Activated gamma-delta T cell treated with Interleukin-2 at 50 U/mL for 16 hours (primary cell): ENCODE results near the gene NKG7.
A peak's percentile ranks its signal among the peaks of the same experiment; 100 is the strongest.

Experiments
- DNase-seq: peaks from one replicate; pipeline ENCODE4 v3.0.0-alpha.2; 2020

NKG7 gene

GRCh38 chr19:51357952-51358351 is 14.5 kb downstream of the NKG7 start:
- no peak for DNase-seq

GRCh38 chr19:51356159-51356801 is 16.2 kb downstream of the NKG7 start:
- no peak for DNase-seq

DNA sequence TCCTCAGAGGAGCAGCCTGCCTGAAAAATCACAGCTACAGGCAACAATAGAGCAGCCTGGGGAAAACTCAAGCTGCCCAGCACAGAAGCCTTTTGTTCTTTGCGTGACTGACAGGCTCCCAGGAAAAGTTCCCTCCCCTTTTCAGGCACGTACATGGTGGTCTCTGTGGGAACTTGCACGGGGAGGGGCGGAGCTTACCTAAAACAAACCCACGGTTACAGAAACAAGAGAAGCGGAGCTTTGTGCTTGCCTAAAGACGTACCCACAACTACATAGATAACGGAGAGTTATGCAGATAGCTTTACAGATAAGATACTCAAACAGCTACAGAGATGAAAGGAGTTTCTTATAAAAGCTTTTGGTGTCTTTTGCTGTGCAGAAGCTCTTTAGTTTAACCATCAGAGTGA is 17.7 kb downstream of the NKG7 start:
- DNase-seq: no peak

- no peak for DNase-seq
Measured at GRCh38 chr19:51354103-51354741, 18.2 kb downstream of the NKG7 start.

DNA sequence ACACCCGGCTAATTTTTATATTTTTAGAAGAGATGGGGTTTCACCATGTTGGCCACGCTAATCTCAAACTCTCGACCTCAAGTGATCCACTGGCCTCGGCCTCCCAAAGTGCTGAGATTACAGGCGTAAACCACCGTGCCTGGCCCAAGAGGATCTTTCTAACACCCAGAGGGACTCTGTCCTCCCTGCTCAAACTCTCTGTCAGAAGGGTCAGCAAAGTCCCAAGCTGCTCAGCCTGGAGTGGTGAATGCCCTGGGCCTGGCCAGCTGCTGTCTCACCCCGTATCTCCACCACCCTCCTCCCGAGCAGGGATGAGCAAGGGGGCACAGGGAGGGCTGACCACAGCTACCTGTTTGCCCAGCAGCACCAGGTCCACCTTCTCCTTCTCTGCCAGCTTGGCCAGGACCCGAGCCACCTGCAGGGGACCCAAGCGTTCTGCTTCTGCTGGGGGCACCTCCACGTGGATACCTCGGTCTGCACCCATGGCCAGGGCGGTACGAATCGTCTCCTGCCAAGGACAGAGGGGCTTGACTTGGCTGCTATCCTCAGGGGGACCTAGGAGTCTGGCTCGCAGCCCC is 19.6 kb downstream of the NKG7 start:
- no peak for DNase-seq

GRCh38 chr19:51351266-51351990 is 21.0 kb downstream of the NKG7 start:
- no peak for DNase-seq

DNA sequence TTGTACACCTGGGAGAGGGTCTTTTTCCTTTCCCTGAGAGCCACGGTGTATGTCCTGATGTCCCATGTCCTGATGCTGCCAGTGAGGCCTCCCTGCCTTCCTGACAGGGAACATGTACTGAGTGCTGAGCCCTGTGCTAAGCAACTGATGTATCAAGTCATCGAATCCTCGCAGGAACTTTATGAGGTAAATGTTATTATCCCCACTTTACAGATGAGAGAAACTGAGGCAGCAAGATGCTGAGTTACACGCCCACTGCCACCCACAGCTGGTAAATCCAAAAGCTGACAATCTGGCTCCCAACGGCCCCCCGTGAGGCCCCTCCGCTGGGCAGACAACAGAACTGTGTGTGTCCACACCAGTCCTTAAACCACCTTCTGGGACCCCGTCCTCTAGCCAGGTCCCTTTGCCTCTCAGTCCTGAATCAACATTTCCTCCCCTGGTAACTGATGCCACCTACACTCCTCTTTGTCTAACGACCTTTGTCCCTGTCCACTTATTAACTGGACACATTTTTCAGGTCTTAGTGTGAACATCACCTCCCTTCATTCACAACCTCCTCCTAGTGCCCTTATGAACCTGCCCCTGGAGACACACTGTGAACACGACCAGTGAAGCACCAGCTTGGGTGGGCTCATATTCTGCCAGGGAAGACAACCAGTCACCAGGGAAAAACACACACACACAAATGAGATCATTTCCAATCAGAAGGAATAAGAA is 25.1 kb downstream of the NKG7 start:
- no peak for DNase-seq

DNA sequence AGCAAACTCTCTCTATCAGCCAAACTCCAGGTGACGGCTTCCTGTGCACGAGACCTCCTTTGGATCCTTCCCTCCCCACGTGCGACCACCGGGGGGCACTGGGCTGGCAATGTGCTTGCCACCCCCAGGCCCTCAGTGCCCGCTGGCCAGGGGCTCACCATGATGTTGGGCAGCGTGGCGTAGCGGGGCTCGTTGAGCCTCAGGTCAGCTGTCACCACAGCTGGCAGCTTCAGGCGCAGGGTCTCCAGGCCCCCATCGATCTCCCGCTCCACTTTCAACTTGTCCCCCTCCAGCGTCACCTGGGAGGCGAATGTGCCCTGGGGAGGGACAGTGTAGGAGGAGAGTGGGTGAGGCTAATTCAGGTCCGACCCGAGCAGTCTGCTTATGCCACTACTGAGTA is 25.7 kb downstream of the NKG7 start:
- DNase-seq: no peak

DNA sequence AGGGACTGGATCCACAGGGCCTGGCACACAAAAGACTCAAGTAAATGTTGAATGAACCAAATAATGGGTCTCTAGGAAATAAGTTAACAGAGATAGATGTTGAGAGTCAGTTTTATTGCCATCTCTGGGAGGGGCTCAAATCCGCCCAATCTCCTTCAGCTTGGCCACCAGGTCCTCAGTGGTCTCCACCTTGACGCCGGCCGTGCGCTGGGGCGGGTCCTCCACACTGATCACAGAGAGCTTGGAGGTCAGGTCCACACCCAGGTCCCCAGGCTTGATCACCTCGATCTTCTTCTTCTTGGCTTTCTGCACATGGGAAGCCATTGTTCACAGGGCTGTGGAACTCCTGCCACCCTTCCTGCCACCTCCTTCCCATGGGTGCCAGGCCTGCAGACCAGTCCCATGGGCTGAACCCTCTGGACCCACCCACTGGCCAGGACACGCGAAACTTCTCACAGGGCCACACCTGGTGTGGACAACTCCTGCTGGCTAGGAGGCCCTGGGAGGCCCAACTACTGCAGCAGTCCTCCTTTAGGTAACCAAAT is 27.3 kb downstream of the NKG7 start:
- DNase-seq: no peak

GRCh38 chr19:51342631-51343569 is 29.6 kb downstream of the NKG7 start:
- DNase-seq: no peak

GRCh38 chr19:51341976-51342580 is 30.4 kb downstream of the NKG7 start, which contains the start of gene VSIG10L:
Gene VSIG10L (minus strand): TSS chr19:51342139. CDS start chr19:51342124, 15 bp downstream.
- DNase-seq: no peak

GRCh38 chr19:51341066-51341465 is 31.4 kb downstream of the NKG7 start:
- no peak for DNase-seq

- DNase-seq: peak; percentile 79
Measured at GRCh38 chr19:51339687-51340656, 32.5 kb downstream of the NKG7 start.

DNA sequence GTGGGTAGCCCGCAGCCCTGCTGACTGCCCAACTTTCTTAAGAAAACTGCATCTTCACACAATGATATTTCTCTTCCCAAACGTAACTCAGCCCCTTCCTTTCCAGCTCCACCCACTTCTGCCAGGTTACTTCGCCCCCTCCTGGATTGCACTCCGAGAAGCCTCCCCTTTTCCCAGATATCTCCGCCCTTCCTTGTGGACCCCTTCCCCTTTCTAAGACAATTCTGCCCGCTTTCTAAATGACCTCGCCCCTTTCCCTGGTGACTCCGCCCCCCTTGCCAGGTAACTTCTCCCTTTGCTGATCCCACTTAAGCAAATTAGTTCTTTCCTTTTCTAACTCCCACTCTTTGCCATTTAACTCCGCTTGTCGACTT is 33.2 kb downstream of the NKG7 start:
- no peak for DNase-seq

- DNase-seq: peak; percentile 85
Measured at GRCh38 chr19:51338563-51339312, 33.7 kb downstream of the NKG7 start.

- DNase-seq: no peak
Measured at GRCh38 chr19:51337861-51338562, 34.4 kb downstream of the NKG7 start.

- DNase-seq: no peak
Measured at GRCh38 chr19:51337141-51337860, 35.2 kb downstream of the NKG7 start.
